ENCODE data around the gene HEPACAM.

HEPACAM gene

GRCh38 chr11:124982043-124982442 lies 46.2 kb upstream of the HEPACAM start:
- Histone ChIP-seq H3K36me3 (ENCODE audit: insufficient read depth, low read length) (peaks cover 32% of the 10 kb centered on the region), H3K4me1 (ENCODE audit: insufficient read depth, low read length) (no peaks in the 10 kb centered on the region), H2AFZ (ENCODE audit: low read depth, low read length) (no peak overlapping the region), H3K4me3 (ENCODE audit: low read depth in 1 of 2, low read length in 2 of 2) (no peak overlapping the region), H3K9me3 (ENCODE audit: insufficient read depth, low read length, severe bottlenecking) (peaks cover 14% of the 10 kb centered on the region), H3K79me2 (ENCODE audit: insufficient read depth, low read length) (no peaks in the 10 kb centered on the region), H3K27ac (ENCODE audit: low read length) (no peak overlapping the region), H3K27me3 (ENCODE audit: insufficient read depth, low read length, poor library complexity) (no peaks in the 10 kb centered on the region), H3K9ac (ENCODE audit: low read depth, low read length) (no peak overlapping the region), H4K20me1 (ENCODE audit: insufficient read depth, low read length) (no peaks in the 10 kb centered on the region), H3K4me2 (ENCODE audit: insufficient read depth, low read length) (no peak overlapping the region)
- DNase-seq, result no peak
- no peak for ATAC-seq (ENCODE audit: insufficient read depth, low read depth)
- TF ChIP-seq EZH2 (IDR thresholded peaks at IDR 0.05; ENCODE audit: borderline replicate concordance, low read depth, low read length, severe bottlenecking), result no peak
- TF ChIP-seq CTCF (IDR thresholded peaks at IDR 0.05; ENCODE audit: borderline replicate concordance, extremely low read depth, low read length, poor library complexity, severe bottlenecking), result no peak

- no peaks in the 10 kb centered on the region for H3K79me2 ChIP-seq (ENCODE audit: insufficient read depth, low read length)
- H3K9me3 ChIP-seq (ENCODE audit: insufficient read depth, low read length, severe bottlenecking), result peaks cover 14% of the 10 kb centered on the region
- no peaks in the 10 kb centered on the region for H3K27me3 ChIP-seq (ENCODE audit: insufficient read depth, low read length, poor library complexity)
- DNase-seq (no peak), ATAC-seq (ENCODE audit: insufficient read depth, low read depth) (no peak)
- no peaks in the 10 kb centered on the region for H3K4me1 ChIP-seq (ENCODE audit: insufficient read depth, low read length)
- no peak overlapping the region for H3K9ac ChIP-seq (ENCODE audit: low read depth, low read length)
- H3K36me3 ChIP-seq (ENCODE audit: insufficient read depth, low read length), result peaks cover 21% of the 10 kb centered on the region; the same call in 1 of the 2 replicates
- no peaks in the 10 kb centered on the region for H4K20me1 ChIP-seq (ENCODE audit: insufficient read depth, low read length)
- H2AFZ ChIP-seq (ENCODE audit: low read depth, low read length), result no peak overlapping the region
- no peak overlapping the region for H3K4me2 ChIP-seq (ENCODE audit: insufficient read depth, low read length)
- TF ChIP-seq EZH2 (IDR thresholded peaks at IDR 0.05; ENCODE audit: borderline replicate concordance, low read depth, low read length, severe bottlenecking) (no peak), CTCF (IDR thresholded peaks at IDR 0.05; ENCODE audit: borderline replicate concordance, extremely low read depth, low read length, poor library complexity, severe bottlenecking) (no peak)
- no peak overlapping the region for H3K27ac ChIP-seq (ENCODE audit: low read length)
- no peak overlapping the region for H3K4me3 ChIP-seq (ENCODE audit: low read depth in 1 of 2, low read length in 2 of 2)
These were observed 42.5 kb upstream of the HEPACAM start for GRCh38 chr11:124978316-124978715.

GRCh38 chr11:124977006-124977405 lies 41.2 kb upstream of the HEPACAM start:
- ATAC-seq (ENCODE audit: insufficient read depth, low read depth), result no peak
- Histone ChIP-seq H3K36me3 (ENCODE audit: insufficient read depth, low read length) (peaks cover 14% of the 10 kb centered on the region; the same call in 1 of the 2 replicates), H3K27me3 (ENCODE audit: insufficient read depth, low read length, poor library complexity) (no peaks in the 10 kb centered on the region), H3K9ac (ENCODE audit: low read depth, low read length) (no peak overlapping the region), H3K27ac (ENCODE audit: low read length) (no peak overlapping the region), H3K9me3 (ENCODE audit: insufficient read depth, low read length, severe bottlenecking) (peaks cover 10% of the 10 kb centered on the region), H3K4me1 (ENCODE audit: insufficient read depth, low read length) (no peaks in the 10 kb centered on the region), H3K4me2 (ENCODE audit: insufficient read depth, low read length) (no peak overlapping the region), H2AFZ (ENCODE audit: low read depth, low read length) (no peak overlapping the region), H3K4me3 (ENCODE audit: low read depth in 1 of 2, low read length in 2 of 2) (no peak overlapping the region), H3K79me2 (ENCODE audit: insufficient read depth, low read length) (no peaks in the 10 kb centered on the region), H4K20me1 (ENCODE audit: insufficient read depth, low read length) (no peaks in the 10 kb centered on the region)
- no peak for TF ChIP-seq EZH2 (IDR thresholded peaks at IDR 0.05; ENCODE audit: borderline replicate concordance, low read depth, low read length, severe bottlenecking)
- no peak for TF ChIP-seq CTCF (IDR thresholded peaks at IDR 0.05; ENCODE audit: borderline replicate concordance, extremely low read depth, low read length, poor library complexity, severe bottlenecking)
- DNase-seq, result no peak

- Histone ChIP-seq H3K36me3 (ENCODE audit: insufficient read depth, low read length) (peaks cover 11% of the 10 kb centered on the region; the same call in 1 of the 2 replicates), H2AFZ (ENCODE audit: low read depth, low read length) (no peak overlapping the region), H3K4me1 (ENCODE audit: insufficient read depth, low read length) (no peaks in the 10 kb centered on the region), H3K79me2 (ENCODE audit: insufficient read depth, low read length) (no peaks in the 10 kb centered on the region), H3K9me3 (ENCODE audit: insufficient read depth, low read length, severe bottlenecking) (peaks cover 8% of the 10 kb centered on the region), H3K4me2 (ENCODE audit: insufficient read depth, low read length) (no peak overlapping the region), H4K20me1 (ENCODE audit: insufficient read depth, low read length) (no peaks in the 10 kb centered on the region), H3K27ac (ENCODE audit: low read length) (no peak overlapping the region), H3K9ac (ENCODE audit: low read depth, low read length) (no peak overlapping the region), H3K27me3 (ENCODE audit: insufficient read depth, low read length, poor library complexity) (no peaks in the 10 kb centered on the region), H3K4me3 (ENCODE audit: low read depth in 1 of 2, low read length in 2 of 2) (no peak overlapping the region)
- DNase-seq (no peak), ATAC-seq (ENCODE audit: insufficient read depth, low read depth) (no peak)
- TF ChIP-seq CTCF (IDR thresholded peaks at IDR 0.05; ENCODE audit: borderline replicate concordance, extremely low read depth, low read length, poor library complexity, severe bottlenecking) (no peak), EZH2 (IDR thresholded peaks at IDR 0.05; ENCODE audit: borderline replicate concordance, low read depth, low read length, severe bottlenecking) (no peak)
These were observed 40.7 kb upstream of the HEPACAM start for GRCh38 chr11:124976531-124976930.

Data from DND-41 (cell line).